Stimulated activated naive CD8-positive, alpha-beta T cell treated with anti-CD3 and anti-CD28 coated beads, Interleukin-15, amount 100 ng/mL, for 72 hours (primary cell): Measurements from ENCODE around the gene ADGRL3.
"Not testable (repeated sequence)": the region's sequence is repeated elsewhere in the genome, so short reads cannot be mapped to it uniquely, and the experiment has no call there.

Source experiments
- ATAC-seq: fragments of 150-1000 bp; cut with Tn5 transposase; 2 replicates; pipeline ENCODE4 v1.10.0; 2021; ENCODE audit warnings: mild to moderate bottlenecking, moderate library complexity
- DNase-seq, 2 donors: peaks; one replicate each; pipeline ENCODE4 v3.0.0; 2021 to 2022
- H3K27ac Mint-ChIP-seq, 2 donors: one replicate each; pipeline ENCODE4 v1.8.0; 2022; ENCODE audit warnings: mild to moderate bottlenecking in 2 of 2, mixed read lengths in 2 of 2, moderate library complexity in 2 of 2
- H3K27me3 Mint-ChIP-seq: one replicate; pipeline ENCODE4 v1.8.0; 2022; ENCODE audit warnings: mixed read lengths
- H3K4me1 Mint-ChIP-seq: one replicate; pipeline ENCODE4 v1.8.0; 2022; ENCODE audit warnings: mild to moderate bottlenecking, mixed read lengths
- H3K4me3 Mint-ChIP-seq, 2 donors: one replicate each; pipeline ENCODE4 v1.8.0; 2022; ENCODE audit warnings: mild to moderate bottlenecking in 2 of 2, mixed read lengths in 2 of 2, moderate library complexity in 1 of 2
- H3K9me3 Mint-ChIP-seq, 2 donors: one replicate each; pipeline ENCODE4 v1.8.0; 2022; ENCODE audit warnings: mixed read lengths in 2 of 2

ADGRL3 gene

DNA sequence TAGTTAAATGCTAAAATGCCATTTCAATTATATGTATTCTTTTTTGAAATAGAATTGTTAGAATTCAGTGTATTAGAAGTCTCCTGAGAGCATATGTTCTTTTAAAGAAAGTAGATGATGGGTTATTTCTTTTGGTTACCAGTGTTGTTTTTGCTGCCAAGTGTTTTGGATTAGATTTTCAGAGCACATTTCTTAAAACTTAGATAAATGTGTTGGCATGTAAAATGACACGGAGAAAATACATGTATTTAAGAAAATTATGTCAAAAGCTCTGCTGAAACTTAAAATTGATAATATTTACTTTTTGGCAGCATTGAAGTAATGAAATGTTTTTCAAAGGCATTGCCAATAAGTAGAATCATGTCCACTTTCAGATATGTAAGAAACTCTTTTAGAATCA is 379.7 kb downstream of the ADGRL3 start:
- Mint-ChIP-seq H3K9me3 (peaks cover 5 to 18% of the 10 kb centered on the region in 2 donors), H3K27me3 (no peaks in the 10 kb centered on the region), H3K4me3 (no peak overlapping the region), H3K4me1 (no peaks in the 10 kb centered on the region), H3K27ac (no peak overlapping the region)
- DNase-seq: no peak
- ATAC-seq: no peak

- Mint-ChIP-seq H3K4me1 (no peaks in the 10 kb centered on the region), H3K9me3 (peaks cover 5 to 18% of the 10 kb centered on the region in 2 donors), H3K27me3 (no peaks in the 10 kb centered on the region), H3K4me3 (no peak overlapping the region), H3K27ac (no peak overlapping the region)
- ATAC-seq (no peak), DNase-seq (no peak)
These were observed 380.7 kb downstream of the ADGRL3 start for GRCh38 chr4:61580721-61581377.

- Mint-ChIP-seq H3K9me3 (peaks cover under 1 to 18% of the 10 kb centered on the region in 2 donors), H3K4me1 (no peaks in the 10 kb centered on the region), H3K27ac (no peak overlapping the region), H3K4me3 (no peak overlapping the region), H3K27me3 (no peaks in the 10 kb centered on the region)
- ATAC-seq (no peak), DNase-seq (no peak)
These were observed 383.6 kb downstream of the ADGRL3 start for GRCh38 chr4:61583696-61584095.

DNA sequence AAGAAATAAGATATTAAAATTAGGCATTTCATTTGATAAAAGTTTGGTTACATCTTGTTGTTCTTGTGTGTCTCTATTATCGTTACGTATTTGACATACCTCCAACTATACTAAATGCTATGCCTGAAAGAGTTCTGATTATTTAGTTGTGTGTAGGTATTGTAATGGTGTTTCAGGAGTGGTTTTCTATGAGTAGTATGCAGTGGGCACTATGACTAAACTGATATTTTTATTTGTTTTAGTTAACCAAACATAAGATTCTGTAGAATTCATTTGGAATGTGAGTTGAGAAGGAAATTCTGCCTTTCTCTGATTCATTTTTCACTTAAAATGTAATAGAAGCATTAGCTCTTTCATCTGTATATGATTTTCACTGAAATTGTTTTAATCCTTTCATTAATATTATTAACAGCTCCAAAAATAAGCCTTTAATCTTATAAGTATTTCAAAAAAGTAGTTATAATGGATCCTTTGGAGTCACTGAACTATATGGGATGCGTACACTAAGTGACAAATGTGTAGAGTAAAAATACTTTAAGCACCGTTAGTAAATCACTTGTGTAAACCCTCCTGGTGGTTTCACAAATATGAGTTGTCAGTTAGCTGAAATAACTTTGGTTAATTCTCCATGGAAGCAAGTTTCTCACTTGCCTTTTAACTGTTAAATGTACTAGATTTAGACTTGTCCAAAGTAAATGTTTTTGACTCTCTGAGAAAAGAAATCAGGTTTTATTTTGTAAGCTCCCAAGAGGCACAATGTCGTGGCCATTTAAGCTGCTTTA is 388.7 kb downstream of the ADGRL3 start:
- Mint-ChIP-seq H3K9me3 (peaks cover 3 to 7% of the 10 kb centered on the region in 2 donors), H3K27ac (no peak overlapping the region), H3K4me3 (no peak overlapping the region), H3K4me1 (no peaks in the 10 kb centered on the region), H3K27me3 (no peaks in the 10 kb centered on the region)
- ATAC-seq: no peak
- no peak for DNase-seq

DNA sequence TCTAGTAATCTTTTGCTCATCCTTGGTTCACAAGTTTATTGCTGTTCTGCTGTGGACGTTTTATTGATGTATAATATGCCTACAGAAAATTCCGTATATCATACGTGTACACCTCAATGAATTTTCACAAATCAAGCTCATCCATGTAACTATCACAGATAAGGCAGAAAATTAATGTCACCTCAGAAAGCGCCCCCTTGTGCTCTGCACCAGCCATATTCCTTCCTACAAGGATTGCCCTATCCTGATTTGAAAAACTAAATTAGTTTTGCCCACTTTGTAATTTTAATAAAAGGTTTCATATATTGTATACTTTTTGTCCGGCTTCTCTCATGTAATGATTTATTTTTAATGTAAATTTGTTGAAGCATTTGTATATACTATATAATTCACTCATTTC is 390.8 kb downstream of the ADGRL3 start:
- ATAC-seq: no peak
- H3K27ac Mint-ChIP-seq: no peak overlapping the region
- H3K4me3 Mint-ChIP-seq: no peak overlapping the region
- H3K9me3 Mint-ChIP-seq: peaks cover 7 to 10% of the 10 kb centered on the region in 2 donors
- no peaks in the 10 kb centered on the region for H3K4me1 Mint-ChIP-seq
- no peaks in the 10 kb centered on the region for H3K27me3 Mint-ChIP-seq
- no peak for DNase-seq

DNA sequence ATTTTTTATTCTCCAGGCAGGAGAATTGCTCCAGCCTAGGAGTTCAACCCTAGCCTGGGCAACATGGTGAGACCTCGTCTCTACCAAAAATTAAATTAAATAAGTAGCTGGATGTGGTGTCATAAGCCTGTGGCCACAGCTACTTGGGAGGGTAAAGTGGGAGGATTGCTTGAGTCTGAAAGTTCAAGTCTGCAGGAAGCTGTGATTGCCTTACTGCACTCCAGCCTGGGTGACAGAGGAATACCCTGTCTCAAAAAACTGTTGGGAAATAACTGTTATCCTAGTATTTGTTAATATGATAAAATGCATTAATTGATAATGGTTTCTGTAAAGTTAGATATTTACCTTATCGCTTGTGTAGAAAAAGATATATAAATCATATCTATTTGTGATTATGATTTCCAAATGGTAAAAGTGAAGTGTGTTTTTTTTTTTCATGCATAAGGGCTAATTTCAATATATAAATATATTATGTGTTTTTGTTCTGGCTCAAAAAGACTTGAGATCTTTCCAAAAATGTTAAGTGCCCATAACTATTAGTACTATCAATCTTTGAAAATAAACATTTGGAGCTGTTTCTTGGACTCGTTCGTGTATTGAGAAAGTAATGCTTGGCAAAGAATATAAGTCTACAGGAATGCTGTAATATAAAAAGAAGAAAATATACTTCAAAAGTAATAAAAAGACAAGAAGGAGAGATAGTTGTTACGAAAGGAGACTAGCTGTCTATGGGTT is 396.6 kb downstream of the ADGRL3 start:
- H3K27me3 Mint-ChIP-seq: no peaks in the 10 kb centered on the region
- DNase-seq (no peak), ATAC-seq (no peak)
- H3K4me1 Mint-ChIP-seq: no peaks in the 10 kb centered on the region
- no peak overlapping the region for H3K27ac Mint-ChIP-seq
- H3K4me3 Mint-ChIP-seq: no peak overlapping the region
- peaks cover 7 to 10% of the 10 kb centered on the region in 2 donors for H3K9me3 Mint-ChIP-seq

- no peak overlapping the region for H3K27ac Mint-ChIP-seq
- ATAC-seq (no peak), DNase-seq (no peak)
- peaks cover 8 to 12% of the 10 kb centered on the region in 2 donors for H3K9me3 Mint-ChIP-seq
- no peaks in the 10 kb centered on the region for H3K27me3 Mint-ChIP-seq
- H3K4me3 Mint-ChIP-seq: no peak overlapping the region
- no peaks in the 10 kb centered on the region for H3K4me1 Mint-ChIP-seq
These were observed 403.0 kb downstream of the ADGRL3 start for GRCh38 chr4:61603086-61603485.

DNA sequence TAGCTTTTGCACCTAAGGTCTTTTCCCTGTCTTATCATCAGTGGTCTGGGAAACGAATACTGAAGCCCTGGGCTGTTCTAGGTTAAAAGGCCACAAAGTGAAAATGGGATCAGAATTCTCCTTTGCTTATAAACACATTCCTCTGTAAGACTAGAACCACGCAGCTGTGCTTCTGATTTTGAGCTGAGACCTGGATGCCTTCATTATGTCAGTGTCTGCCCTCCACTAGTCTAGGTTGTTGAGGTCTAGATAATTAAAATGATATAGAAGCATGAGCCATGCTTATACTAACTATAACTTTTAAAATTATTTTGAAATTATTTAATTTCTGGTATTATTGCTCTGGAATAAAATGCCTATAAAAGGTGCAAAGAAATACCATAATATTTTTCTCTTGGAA is 403.9 kb downstream of the ADGRL3 start:
- Mint-ChIP-seq H3K4me1 (no peaks in the 10 kb centered on the region), H3K4me3 (no peak overlapping the region)
- ATAC-seq: no peak

GRCh38 chr4:61605984-61606383 is 405.9 kb downstream of the ADGRL3 start:
- DNase-seq (no peak), ATAC-seq (no peak)
- Mint-ChIP-seq H3K4me1 (no peaks in the 10 kb centered on the region), H3K27ac (no peak overlapping the region), H3K9me3 (peaks cover 8 to 12% of the 10 kb centered on the region in 2 donors), H3K4me3 (no peak overlapping the region), H3K27me3 (no peaks in the 10 kb centered on the region)

More for the DNA sequence above, 403.9 kb downstream of the ADGRL3 start:
- DNase-seq: no peak
- no peak overlapping the region for H3K27ac Mint-ChIP-seq
- no peaks in the 10 kb centered on the region for H3K27me3 Mint-ChIP-seq
- peaks cover 8 to 12% of the 10 kb centered on the region in 2 donors for H3K9me3 Mint-ChIP-seq

DNA sequence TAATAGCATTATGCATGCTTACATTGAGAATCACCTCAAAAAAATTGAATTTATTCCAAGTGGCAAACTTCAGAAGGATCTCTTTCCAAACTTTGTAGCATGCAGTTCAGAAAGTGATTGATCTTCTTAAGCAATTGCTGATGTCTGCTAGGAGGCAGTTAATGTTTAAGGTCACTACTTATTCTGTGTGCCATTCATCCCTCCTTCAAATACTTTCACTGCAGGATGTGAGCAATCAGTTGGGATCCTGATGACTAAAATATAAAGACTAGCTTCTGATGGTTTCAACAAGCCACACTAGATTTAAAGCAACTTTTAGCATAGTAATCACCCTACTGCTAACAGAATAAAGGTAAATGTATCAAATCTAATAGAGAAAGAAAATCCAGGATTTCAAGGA is 414.1 kb downstream of the ADGRL3 start:
- no peaks in the 10 kb centered on the region for H3K4me1 Mint-ChIP-seq
- ATAC-seq (no peak), DNase-seq (no peak)
- H3K27me3 Mint-ChIP-seq: no peaks in the 10 kb centered on the region
- H3K27ac Mint-ChIP-seq: no peak overlapping the region
- peaks cover 4 to 9% of the 10 kb centered on the region in 2 donors for H3K9me3 Mint-ChIP-seq
- no peak overlapping the region for H3K4me3 Mint-ChIP-seq

DNA sequence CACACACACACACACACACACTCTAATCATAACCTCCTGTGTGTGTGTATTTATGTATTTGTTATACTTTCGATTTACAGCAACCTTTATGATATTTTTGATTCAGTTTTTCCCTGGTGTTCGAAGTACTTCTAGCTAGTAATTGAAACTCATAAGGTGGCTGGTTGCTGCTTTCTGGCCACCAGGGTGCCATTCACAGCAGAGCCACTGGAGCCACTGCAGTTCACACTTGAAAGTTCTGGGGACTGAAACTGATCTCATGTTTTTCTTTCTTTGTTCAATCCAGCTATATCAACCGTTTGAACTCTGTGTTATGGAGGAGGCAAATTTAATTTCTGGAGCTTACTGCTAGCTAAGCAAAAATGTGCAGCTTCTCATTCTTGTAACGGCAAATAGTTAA is 419.4 kb downstream of the ADGRL3 start:
- no peak overlapping the region for H3K4me3 Mint-ChIP-seq
- DNase-seq (no peak), ATAC-seq (no peak)
- H3K9me3 Mint-ChIP-seq: peaks cover 4 to 9% of the 10 kb centered on the region in 2 donors
- no peak overlapping the region for H3K27ac Mint-ChIP-seq
- no peaks in the 10 kb centered on the region for H3K4me1 Mint-ChIP-seq
- H3K27me3 Mint-ChIP-seq: no peaks in the 10 kb centered on the region

DNA sequence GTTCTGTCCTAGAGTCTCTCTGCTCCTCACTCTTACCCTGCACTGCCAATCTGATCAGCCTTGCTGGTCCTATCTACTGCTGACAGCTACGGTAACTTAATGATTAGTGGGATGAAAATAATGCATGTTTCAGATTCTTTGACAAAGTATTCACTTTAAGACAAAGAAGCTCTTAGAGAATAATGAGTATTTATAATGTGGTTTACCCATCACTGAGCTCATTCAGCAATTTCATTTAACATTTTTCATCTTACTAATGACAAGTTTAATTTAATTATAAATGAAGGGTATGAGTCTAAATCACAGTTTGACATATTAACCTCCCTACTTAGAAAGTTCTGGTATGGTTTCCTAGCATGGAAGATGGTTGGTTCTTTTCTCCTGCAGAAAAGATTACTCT is 428.2 kb downstream of the ADGRL3 start:
- no peak for DNase-seq
- H3K27me3 Mint-ChIP-seq: no peaks in the 10 kb centered on the region
- no peak overlapping the region for H3K27ac Mint-ChIP-seq
- no peak for ATAC-seq
- H3K9me3 Mint-ChIP-seq: no peaks in the 10 kb centered on the region
- no peaks in the 10 kb centered on the region for H3K4me1 Mint-ChIP-seq
- no peak overlapping the region for H3K4me3 Mint-ChIP-seq

DNA sequence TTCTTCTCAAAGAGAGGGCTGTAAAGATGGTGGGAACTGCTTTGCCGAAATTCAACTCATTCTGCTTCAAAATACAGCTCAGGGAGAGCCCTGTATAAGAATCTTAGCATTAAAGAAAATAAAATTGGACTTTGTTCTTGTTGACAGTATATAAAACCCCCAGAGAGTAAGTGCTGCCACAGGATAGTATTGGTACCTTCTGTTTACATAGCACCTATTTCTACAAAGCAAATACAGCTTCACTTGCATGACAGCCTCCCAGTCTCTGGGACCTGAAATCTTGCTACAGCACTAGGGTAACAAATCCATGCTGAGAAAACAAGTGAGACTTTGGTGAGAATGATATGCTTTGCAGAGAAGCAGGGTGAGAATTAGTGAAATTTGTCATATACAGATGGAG is 428.6 kb downstream of the ADGRL3 start:
- Mint-ChIP-seq H3K27me3 (no peaks in the 10 kb centered on the region), H3K27ac (no peak overlapping the region), H3K4me1 (no peaks in the 10 kb centered on the region), H3K9me3 (no peaks in the 10 kb centered on the region), H3K4me3 (no peak overlapping the region)
- DNase-seq: no peak
- no peak for ATAC-seq

GRCh38 chr4:61630548-61630947 is 430.4 kb downstream of the ADGRL3 start:
- Mint-ChIP-seq H3K27me3 (no peaks in the 10 kb centered on the region), H3K27ac (no peak overlapping the region), H3K4me3 (no peak overlapping the region), H3K4me1 (no peaks in the 10 kb centered on the region), H3K9me3 (peaks cover 5 to 6% of the 10 kb centered on the region in 2 donors)
- ATAC-seq (no peak), DNase-seq (no peak)

GRCh38 chr4:61638591-61638990 is 438.5 kb downstream of the ADGRL3 start:
- no peak for ATAC-seq
- no peak overlapping the region for H3K27ac Mint-ChIP-seq
- no peaks in the 10 kb centered on the region for H3K27me3 Mint-ChIP-seq
- DNase-seq: no peak
- peaks cover 6 to 20% of the 10 kb centered on the region in 2 donors for H3K9me3 Mint-ChIP-seq
- no peak overlapping the region for H3K4me3 Mint-ChIP-seq
- no peaks in the 10 kb centered on the region for H3K4me1 Mint-ChIP-seq

DNA sequence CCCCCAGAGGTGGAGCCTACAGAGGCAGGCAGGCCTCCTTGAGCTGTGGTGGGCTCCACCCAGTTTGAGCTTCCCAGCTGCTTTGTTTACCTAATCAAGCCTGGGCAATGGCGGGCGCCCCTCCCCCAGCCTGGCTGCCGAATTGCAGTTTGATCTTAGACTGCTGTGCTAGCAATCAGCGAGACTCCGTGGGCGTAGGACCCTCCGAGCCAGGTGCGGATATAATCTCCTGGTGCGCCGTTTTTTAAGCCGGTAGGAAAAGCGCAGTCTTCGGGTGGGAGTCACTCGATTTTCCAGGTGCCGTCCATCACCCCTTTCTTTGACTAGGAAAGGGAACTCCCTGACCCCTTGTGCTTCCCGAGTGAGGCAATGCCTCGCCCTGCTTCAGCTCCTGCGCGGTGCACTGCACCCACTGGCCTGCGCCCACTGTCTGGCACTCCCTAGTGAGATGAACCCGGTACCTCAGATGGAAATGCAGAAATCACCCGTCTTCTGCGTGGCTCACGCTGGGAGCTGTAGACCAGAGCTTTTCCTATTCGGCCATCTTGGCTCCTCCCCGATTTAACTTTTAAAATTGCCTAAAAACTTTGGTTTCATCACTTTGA is 446.7 kb downstream of the ADGRL3 start:
- not testable (repeated sequence) for H3K27me3 Mint-ChIP-seq, ATAC-seq, H3K27ac Mint-ChIP-seq, H3K4me1 Mint-ChIP-seq, DNase-seq, H3K4me3 Mint-ChIP-seq, H3K9me3 Mint-ChIP-seq
